ENCODE results near the gene DDX39B.

The DDX39B gene

DNA sequence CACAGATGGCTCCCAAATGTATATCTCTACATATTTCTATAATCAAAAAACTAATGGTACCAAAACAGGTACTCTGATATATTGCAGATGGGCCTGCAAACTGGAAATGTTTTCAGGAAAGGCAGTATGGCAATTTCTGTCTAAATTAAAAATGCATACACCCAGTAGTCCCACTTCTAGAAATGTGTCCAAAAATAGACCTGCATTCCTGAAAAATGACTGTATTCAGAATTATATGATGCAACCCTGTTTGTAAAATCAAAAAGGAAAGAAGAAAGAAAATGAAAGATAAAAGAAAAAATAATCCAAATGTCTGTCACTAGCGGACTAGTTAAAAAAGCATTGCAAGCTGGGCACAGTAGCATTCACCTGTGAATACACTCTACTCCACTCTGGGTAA, 56.7 kb downstream of the DDX39B start:
- no peak for DNase-seq (ENCODE audit: low spot score)

DNA sequence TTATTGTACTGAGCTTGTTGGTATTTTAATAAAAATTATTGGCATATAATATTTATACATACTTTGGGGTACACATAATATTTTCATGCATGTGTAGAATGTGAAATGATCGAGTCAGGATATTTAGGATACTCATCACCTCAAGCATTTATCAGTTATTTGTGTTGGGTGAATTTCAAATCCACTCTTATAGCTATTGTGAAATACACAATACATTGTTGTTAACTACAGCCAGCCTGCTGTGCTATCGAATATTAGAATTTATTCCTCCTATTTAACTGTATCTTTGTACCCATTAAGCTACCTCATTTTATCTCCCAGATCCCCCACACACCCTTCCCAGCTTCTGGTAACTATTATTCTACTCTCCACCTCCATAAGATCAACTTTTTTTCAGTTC, 58.4 kb downstream of the DDX39B start:
- DNase-seq (ENCODE audit: low spot score): no peak

DNA sequence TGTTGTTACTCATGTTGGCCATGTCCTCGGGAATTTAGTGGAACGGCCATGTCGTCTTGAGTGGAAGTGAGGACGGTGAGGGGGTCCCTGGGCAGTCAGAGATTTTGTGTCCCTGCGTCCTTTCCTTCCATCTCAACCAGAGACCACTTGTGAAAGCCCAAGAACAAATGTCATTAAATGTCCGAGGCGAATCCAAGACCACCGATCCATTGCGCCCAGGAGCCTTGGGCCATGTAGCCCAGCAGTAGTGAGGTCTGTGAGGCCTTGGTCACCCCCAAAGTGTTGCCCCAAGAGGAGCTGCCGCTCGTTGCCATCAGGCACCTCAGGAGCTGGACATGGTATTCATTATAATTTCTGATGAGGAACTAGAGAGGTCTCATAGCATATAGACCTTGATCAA, 61.2 kb downstream of the DDX39B start:
- DNase-seq (ENCODE audit: low spot score): no peak
